NCI-H226 (cell line): ENCODE results near the gene CD74.

Experiments
- DNase-seq: peaks from one replicate; pipeline ENCODE4 v3.0.0-alpha.2; 2015

Gene CD74

GRCh38 chr5:150408231-150408943 is 4.3 kb downstream of the CD74 start:
- no peak for DNase-seq

GRCh38 chr5:150407096-150407720 is 5.5 kb downstream of the CD74 start:
- DNase-seq: no peak

- no peak for DNase-seq
These were observed 6.0 kb downstream of the CD74 start for GRCh38 chr5:150406723-150407095.

GRCh38 chr5:150406103-150406722 is 6.5 kb downstream of the CD74 start:
- DNase-seq: no peak

- DNase-seq: no peak
These were observed 7.5 kb downstream of the CD74 start for GRCh38 chr5:150404941-150405816.

- no peak for DNase-seq
These were observed 8.2 kb downstream of the CD74 start for GRCh38 chr5:150404535-150404934.

- DNase-seq: no peak
These were observed 8.6 kb downstream of the CD74 start for GRCh38 chr5:150404121-150404520.

- no peak for DNase-seq
These were observed 9.8 kb downstream of the CD74 start for GRCh38 chr5:150402901-150403342.

GRCh38 chr5:150402229-150402773 is 10.4 kb downstream of the CD74 start:
- no peak for DNase-seq

GRCh38 chr5:150401376-150402228 is 11.1 kb downstream of the CD74 start:
- DNase-seq: no peak

- no peak for DNase-seq
These were observed 11.7 kb downstream of the CD74 start for GRCh38 chr5:150401076-150401375.

- DNase-seq: no peak
These were observed 12.2 kb downstream of the CD74 start for GRCh38 chr5:150400316-150401075.

- DNase-seq: no peak
These were observed 13.0 kb downstream of the CD74 start for GRCh38 chr5:150399524-150400211.

- DNase-seq: no peak
These were observed 13.8 kb downstream of the CD74 start for GRCh38 chr5:150398722-150399523.

- DNase-seq: no peak
These were observed 14.7 kb downstream of the CD74 start for GRCh38 chr5:150397782-150398721.

- DNase-seq: no peak
These were observed 15.4 kb downstream of the CD74 start for GRCh38 chr5:150397146-150397781.

GRCh38 chr5:150396267-150396666 is 16.4 kb downstream of the CD74 start:
- DNase-seq: no peak

- no peak for DNase-seq
These were observed 17.1 kb downstream of the CD74 start for GRCh38 chr5:150395688-150395975.
